Right ventricle myocardium inferior (tissue), 1 donor: ENCODE results near the gene HDGF. TPM values are rescaled to one million over a fixed set of nuclear protein-coding genes. Genes with fewer than 3 reads are reported as not detected.

Source experiments
- ATAC-seq: fragments of 200-7000 bp; cut with Tn5 transposase; one replicate; pipeline ENCODE4 v1.9.1; 2020; ENCODE audit warnings: mild to moderate bottlenecking, moderate library complexity
- DNase-seq: peaks from one replicate; pipeline ENCODE4 v3.0.0; 2021; ENCODE audit errors: missing footprints
- intact Hi-C: fragments of 100-400 bp; cut with DNase I; formaldehyde crosslinking; loops from one replicate; pipeline ENCODE4 v1.11.0; 2022
- total RNA-seq: library from RNA; stranded (reverse); fragmentation: NEBNext Ultra II Directional; extraction: Animal tissue kit (Norgen Biotek cat#: 25700); gene quantifications from one replicate; pipeline ENCODE4 v1.2.1, GENCODE V29; 2021
- donor health status: DM: no; HTN: yes; CAD: no; lungs with severe emphysema.

HDGF gene
- total RNA-seq, 1 donor from 2014 or later = 183 TPM

GRCh38 chr1:156707417-156708217, 43.9 kb downstream of the HDGF start:
- no peak for ATAC-seq

DNA sequence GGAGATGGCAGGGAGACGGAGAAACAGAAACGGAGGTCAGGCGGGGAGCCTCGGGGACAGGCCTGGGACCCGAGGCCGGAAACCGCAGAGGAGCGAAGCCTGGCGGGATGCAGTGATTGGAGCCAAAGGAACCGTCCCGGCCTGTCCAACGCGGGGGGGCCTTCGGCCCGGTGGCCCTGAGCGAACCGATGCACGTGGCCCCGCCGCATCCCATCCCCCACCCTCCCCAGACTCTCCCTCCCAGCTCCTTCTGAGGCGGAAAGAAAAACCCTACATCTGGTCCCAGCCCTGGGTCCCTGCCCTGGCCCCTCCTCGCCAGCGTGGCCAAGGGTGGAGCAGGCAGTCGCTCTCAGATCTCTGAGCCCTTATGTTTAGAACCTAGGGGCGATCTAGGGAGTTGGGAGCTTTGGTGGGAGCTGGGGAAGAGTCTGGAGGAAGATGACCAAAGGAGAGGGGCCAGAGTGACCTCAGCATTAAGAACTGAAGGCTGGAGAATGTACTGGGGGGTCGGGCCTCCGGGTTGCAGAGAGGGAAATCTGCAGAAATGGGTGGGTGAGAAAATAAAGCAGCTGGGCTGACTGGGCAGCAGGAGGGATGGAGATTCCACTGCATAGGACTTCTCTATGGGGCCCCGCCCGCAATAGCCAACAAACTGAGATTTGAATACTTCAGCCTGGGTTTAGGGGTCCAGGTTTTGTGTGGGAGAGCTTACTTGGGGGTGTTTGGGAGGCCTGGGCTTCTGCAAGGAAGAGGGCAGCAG, 44.6 kb downstream of the HDGF start:
- intact Hi-C loops = no loop called here
- DNase-seq (peak; percentile 67), ATAC-seq (peak; percentile 68)

More at GRCh38 chr1:156707417-156708217, 43.9 kb downstream of the HDGF start:
- DNase-seq = peak; percentile 25
- intact Hi-C loops = no loop called here

DNA sequence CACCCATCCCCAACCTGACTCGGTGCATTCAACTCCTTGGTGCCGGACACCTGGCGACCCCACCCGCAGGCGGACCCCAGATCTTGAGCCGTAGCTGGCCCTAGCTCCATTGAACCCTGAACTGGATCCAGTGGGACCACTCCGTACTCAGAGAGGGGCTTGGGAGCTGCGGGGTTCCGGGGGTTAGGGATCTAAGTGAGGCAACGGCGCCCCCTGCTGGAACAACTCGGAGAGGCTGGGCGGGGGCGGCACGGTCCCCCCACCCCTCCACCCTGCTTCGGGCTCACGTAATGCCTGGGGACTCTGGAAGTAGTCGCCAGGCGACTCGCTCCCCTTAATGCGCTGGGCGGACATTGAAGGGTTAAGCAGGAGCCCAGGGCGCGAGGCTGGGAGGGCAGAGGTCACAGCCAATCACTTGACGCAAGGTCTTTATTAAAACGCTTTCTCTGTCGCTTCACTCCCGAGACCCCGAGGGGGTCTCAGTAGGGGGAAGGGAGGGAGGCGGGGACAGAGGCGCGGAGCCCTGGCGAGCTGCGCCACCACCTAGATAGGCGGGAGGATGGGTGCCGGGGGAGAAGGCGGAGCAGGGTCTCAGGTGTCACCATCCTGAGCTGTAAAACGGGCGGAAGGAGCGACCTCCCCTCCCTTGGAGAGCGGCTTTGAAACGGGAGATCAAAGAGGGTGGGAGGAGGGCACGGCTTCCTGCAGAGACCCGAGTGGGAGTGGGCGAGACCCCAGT, 45.4 kb downstream of the HDGF start:
- intact Hi-C loops = no loop called here
- ATAC-seq = peak; percentile 55
- peak; percentile 74 for DNase-seq

GRCh38 chr1:156705321-156705917, 46.1 kb downstream of the HDGF start, which contains the start of gene CRABP2:
CRABP2 (minus strand) TSS chr1:156705583; CDS start chr1:156705446, 137 bp downstream.
- ATAC-seq (no peak), DNase-seq (peak; percentile 50)
- intact Hi-C loops = no loop called here

DNA sequence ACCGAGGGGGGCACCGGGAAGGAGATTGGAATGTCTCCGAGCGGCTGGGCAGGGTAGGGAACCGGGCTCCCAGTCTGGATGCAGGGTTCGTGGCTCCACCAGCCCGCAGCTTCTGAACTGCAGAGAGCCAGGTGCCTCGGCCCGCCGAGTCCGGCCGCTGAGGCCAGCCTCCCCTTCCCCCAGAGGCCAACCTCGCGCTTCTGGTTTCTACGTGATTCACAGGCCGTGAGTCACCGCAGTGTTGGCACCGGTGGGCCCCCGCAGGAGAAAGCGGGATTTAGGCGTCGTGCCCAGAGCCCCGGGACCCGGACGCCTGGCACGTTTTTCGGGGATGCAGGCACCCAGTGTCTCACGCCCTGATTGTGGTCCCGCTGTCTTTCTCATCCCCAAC, 46.5 kb downstream of the HDGF start:
- ATAC-seq = no peak
- DNase-seq = peak; percentile 53
- intact Hi-C loops = no loop called here

GRCh38 chr1:156704166-156704711, 47.2 kb downstream of the HDGF start:
- intact Hi-C loops = no loop called here
- ATAC-seq (no peak), DNase-seq (peak; percentile 45)

GRCh38 chr1:156703741-156704140, 47.7 kb downstream of the HDGF start:
- no peak for DNase-seq

GRCh38 chr1:156703336-156703735, 48.1 kb downstream of the HDGF start:
- intact Hi-C loops = no loop called here
- DNase-seq (peak; percentile 16), ATAC-seq (no peak)

More at GRCh38 chr1:156703741-156704140, 47.7 kb downstream of the HDGF start:
- ATAC-seq = no peak
- intact Hi-C loops = no loop called here

DNA sequence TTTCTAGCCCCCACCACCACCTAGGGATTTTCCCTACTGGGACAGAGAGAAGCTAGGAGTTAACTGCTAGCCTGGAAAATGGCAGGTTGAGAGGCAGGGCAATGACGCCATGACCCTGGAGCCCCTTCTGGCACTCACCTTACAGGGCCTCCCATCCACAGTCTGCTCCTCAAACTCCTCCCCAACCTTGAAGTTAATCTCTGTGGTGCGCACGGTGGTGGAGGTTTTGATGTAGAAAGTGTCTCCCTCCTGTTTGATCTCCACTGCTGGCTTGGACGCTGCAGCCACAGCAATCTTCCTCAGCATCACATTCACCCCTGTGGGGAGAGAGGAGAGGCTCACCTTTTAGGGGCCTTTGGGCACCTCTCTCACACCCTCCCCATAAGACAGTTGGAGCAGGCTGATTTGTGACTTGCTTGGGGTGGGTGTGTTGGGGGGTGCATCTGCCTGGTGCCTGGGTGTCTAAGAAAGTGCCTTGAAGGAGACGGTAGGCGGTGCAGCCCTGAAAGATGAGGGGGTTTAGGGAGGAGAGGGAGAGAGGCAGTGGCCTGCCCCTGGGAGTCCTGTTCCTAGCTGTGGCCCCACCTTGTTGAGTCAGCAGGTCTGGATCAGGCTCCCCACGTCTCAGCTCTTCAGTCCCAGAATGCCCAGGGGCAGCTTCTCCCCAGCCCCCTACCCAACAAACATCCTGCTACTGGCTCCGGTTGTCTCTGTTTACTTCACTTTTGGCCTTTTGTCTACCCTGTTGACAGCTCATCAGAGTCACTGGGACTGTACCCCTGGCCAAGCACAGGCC, 50.5 kb downstream of the HDGF start:
- intact Hi-C loops = no loop called here
- ATAC-seq (no peak), DNase-seq (peak; percentile 5)

- ATAC-seq (no peak), DNase-seq (peak; percentile 16)
- intact Hi-C loops = no loop called here
Observed at GRCh38 chr1:156698995-156699394, 52.5 kb downstream of the HDGF start.

DNA sequence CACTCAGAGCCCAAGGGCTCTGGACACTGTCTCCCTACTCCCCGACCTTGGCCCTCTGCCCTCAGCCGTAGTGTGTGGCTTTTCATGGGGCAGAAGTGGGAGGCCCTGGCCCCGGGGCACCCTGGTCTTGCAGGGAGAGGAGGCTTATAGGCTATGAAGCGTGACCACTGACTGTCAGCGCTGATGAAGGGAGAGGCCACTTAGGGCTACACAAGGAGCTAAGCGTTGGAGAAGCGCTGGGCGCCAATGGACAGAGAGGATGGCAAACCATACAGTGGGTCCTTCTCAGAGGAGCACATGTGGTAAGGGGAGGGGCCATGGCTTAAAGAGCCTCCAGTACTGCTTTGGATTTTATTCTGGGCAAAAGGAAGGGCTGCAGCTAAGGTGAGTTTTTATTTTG, 54.0 kb downstream of the HDGF start:
- intact Hi-C loops = no loop called here
- ATAC-seq = no peak
- peak; percentile 16 for DNase-seq

DNA sequence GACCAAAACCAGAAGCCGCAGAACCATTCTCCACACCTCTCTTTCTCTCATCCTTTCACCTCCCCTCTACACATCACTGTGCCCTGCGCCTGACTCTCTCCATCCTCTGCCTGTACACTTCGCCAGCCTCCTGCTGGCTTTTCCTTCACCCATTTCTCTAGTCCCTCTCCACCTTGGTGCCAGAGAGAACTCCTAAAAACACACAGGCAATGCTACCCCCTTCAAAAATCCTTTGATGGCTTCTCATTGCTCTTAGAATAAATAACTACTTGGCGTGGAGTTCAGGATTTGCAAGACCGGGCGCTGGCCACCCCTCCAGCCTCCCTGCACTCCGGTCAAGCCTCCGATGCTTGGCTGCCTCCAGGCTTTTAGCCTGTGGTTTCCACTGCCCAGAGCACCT, 54.7 kb downstream of the HDGF start:
- ATAC-seq (no peak), DNase-seq (peak; percentile 25)
- intact Hi-C loops = no loop called here

GRCh38 chr1:156694690-156694962, 56.8 kb downstream of the HDGF start:
- ATAC-seq (no peak), DNase-seq (no peak)
- intact Hi-C loops = no loop called here

DNA sequence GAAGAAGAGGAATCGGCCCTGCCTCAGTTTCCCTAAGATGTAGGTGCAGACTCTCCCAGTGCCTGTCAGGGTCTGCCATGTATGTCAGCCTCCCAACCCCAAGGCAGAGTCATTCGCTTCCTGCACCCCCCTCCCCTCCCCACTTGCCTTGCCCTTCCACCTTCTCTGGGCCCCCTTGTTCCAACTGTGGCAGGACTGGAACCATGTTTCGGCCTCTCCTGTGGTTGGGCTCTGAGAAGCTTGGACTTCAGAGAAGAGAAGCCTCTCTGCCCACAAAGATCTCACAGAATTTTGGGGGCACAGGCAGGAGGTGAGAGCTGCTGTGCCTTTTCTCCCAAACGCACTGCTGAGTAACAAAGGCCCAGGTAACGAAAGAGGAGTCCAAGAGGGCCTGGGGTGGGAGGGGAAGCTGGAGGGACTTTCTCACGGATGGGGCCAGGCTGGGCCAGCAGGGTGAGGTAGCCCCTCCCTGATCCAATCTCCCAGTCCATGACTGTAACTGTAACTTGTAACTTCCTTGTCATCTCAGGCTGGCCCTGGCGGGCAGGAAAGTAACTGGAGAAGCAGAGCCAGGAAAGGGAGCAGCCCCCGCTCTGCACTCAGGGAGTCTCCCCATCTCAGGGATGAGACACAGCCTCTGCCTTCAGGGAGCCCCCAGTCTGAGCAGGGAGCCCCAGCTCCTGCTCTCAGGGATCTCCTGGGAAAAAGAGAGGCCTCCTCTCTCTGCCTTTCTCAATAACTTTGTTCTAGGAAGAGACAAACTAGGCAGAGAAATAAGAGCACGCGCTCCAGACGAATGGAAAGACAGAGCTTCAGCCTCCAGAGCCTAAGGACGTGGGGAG, 57.4 kb downstream of the HDGF start:
- DNase-seq (peak; percentile 48), ATAC-seq (no peak)
- intact Hi-C loops = no loop called here

- no peak for ATAC-seq
- DNase-seq = peak; percentile 51
- intact Hi-C loops = no loop called here
Observed at GRCh38 chr1:156692925-156693847, 58.3 kb downstream of the HDGF start.

DNA sequence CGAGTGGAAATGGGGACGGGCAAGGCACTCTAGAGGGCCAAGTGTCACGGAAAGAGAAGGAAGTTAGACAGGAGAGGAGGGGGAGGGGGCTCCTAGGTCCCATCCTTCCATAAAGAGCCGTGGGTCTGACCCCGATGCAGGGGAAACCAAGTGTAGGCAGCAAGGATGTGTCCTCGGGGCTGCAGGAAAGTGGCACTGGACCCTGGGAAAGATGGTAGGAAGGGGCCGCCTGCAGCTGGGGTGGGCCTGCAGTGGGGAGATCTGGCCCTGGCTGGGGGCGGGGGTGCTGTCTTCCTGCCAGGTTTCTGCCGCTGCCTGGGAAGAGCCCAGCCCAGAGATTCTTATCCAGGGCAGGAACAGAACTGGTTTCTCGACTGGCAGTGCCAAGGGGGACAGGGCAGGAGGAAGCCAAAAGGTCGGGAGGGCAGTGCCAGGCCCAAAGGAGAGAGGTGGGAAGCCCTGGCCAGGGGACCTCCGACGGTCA, 59.0 kb downstream of the HDGF start:
- ATAC-seq (no peak), DNase-seq (peak; percentile 25)
- intact Hi-C loops = no loop called here
